H9 (cell line): ENCODE measurements around the gene C1orf52. TPM values are rescaled to one million over a fixed set of nuclear protein-coding genes. Genes with fewer than 3 reads are reported as not detected.

ENCODE experiments used
- DNase-seq: peaks from one replicate; pipeline ENCODE4 v3.0.0-alpha.2; 2017
- H2AFZ ChIP-seq: one replicate; pipeline ENCODE4 v1.6.1; 2013; ENCODE audit warnings: mild to moderate bottlenecking, low read length, control low read depth, moderate library complexity
- H2AK5ac ChIP-seq: 2 replicates; pipeline ENCODE4 v1.6.1; 2013; ENCODE audit warnings: low read length, control low read depth, mixed read lengths; ENCODE audit not compliant: insufficient read length
- H2BK120ac ChIP-seq: one replicate; pipeline ENCODE4 v1.6.1; 2013; ENCODE audit warnings: low read depth, mild to moderate bottlenecking, low read length, control low read depth, inconsistent platforms; ENCODE audit not compliant: poor library complexity, severe bottlenecking
- H2BK12ac ChIP-seq: 2 replicates; pipeline ENCODE4 v1.6.1; 2013; ENCODE audit warnings: low read length, control low read depth, mixed read lengths, low read depth; ENCODE audit not compliant: insufficient read length
- H2BK15ac ChIP-seq: 2 replicates; pipeline ENCODE4 v1.6.1; 2013; ENCODE audit warnings: low read depth, low read length, control low read depth
- H2BK20ac ChIP-seq: one replicate; pipeline ENCODE4 v1.6.1; 2013; ENCODE audit warnings: low read depth, mild to moderate bottlenecking, low read length, control low read depth, inconsistent platforms; ENCODE audit not compliant: poor library complexity, severe bottlenecking
- H2BK5ac ChIP-seq: 2 replicates; pipeline ENCODE4 v1.6.1; 2013; ENCODE audit warnings: low read length, control low read depth, mixed read lengths; ENCODE audit not compliant: insufficient read length
- H3K14ac ChIP-seq: 2 replicates; pipeline ENCODE4 v1.6.1; 2013; ENCODE audit warnings: low read length, control low read depth; ENCODE audit not compliant: insufficient read depth
- H3K18ac ChIP-seq: 2 replicates; pipeline ENCODE4 v1.6.1; 2013; ENCODE audit warnings: low read depth, mild to moderate bottlenecking, mixed read lengths, low read length, control low read depth; ENCODE audit not compliant: insufficient read length
- H3K23ac ChIP-seq: 2 replicates; pipeline ENCODE4 v1.6.1; 2013; ENCODE audit warnings: low read length, control low read depth, mixed read lengths, low read depth; ENCODE audit not compliant: insufficient read length
- H3K23me2 ChIP-seq: 2 replicates; pipeline ENCODE4 v1.6.1; 2013; ENCODE audit warnings: low read depth, mild to moderate bottlenecking, mixed read lengths, low read length, control low read depth; ENCODE audit not compliant: insufficient read length, poor library complexity, severe bottlenecking
- H3K27ac ChIP-seq: 2 replicates; pipeline ENCODE4 v1.5.1; 2013; ENCODE audit warnings: low read length, control low read depth, mixed read lengths, low read depth; ENCODE audit not compliant: insufficient read length
- H3K27me3 ChIP-seq: 2 replicates; pipeline ENCODE4 v1.6.1; 2013; ENCODE audit warnings: low read length, control low read depth, inconsistent platforms; ENCODE audit not compliant: insufficient read depth
- H3K4ac ChIP-seq: 2 replicates; pipeline ENCODE4 v1.6.1; 2013; ENCODE audit warnings: low read depth, mild to moderate bottlenecking, control low read depth, inconsistent platforms, low read length, moderate library complexity
- H3K4me1 ChIP-seq: 2 replicates; pipeline ENCODE4 v1.6.1; 2013; ENCODE audit warnings: low read length, control low read depth, inconsistent platforms; ENCODE audit not compliant: insufficient read depth
- H3K4me2 ChIP-seq: 2 replicates; pipeline ENCODE4 v1.6.1; 2013; ENCODE audit warnings: low read length, control low read depth, mixed read lengths; ENCODE audit not compliant: insufficient read length, insufficient read depth
- H3K56ac ChIP-seq: 2 replicates; pipeline ENCODE4 v1.6.1; 2013; ENCODE audit warnings: low read depth, mild to moderate bottlenecking, mixed read lengths, low read length, control low read depth; ENCODE audit not compliant: insufficient read length
- H3K79me1 ChIP-seq: 2 replicates; pipeline ENCODE4 v1.6.1; 2013; ENCODE audit warnings: low read depth, mild to moderate bottlenecking, moderate library complexity, low read length, control low read depth, inconsistent platforms; ENCODE audit not compliant: insufficient read depth, poor library complexity, severe bottlenecking
- H3K79me2 ChIP-seq: 2 replicates; pipeline ENCODE4 v1.6.1; 2013; ENCODE audit warnings: low read length, control low read depth, inconsistent platforms; ENCODE audit not compliant: insufficient read depth
- H3K9ac ChIP-seq: 2 replicates; pipeline ENCODE4 v1.6.1; 2013; ENCODE audit warnings: low read length, control low read depth, mixed read lengths; ENCODE audit not compliant: insufficient read length; ENCODE audit errors: extremely low read depth
- H3K9me3 ChIP-seq: one replicate; pipeline ENCODE4 v1.6.1; 2013; ENCODE audit warnings: low read depth, low read length, inconsistent platforms; ENCODE audit not compliant: control insufficient read depth
- H3T11ph ChIP-seq: one replicate; pipeline ENCODE4 v1.6.1; 2013; ENCODE audit warnings: mild to moderate bottlenecking, low read length, control low read depth, inconsistent platforms
- H4K20me1 ChIP-seq: one replicate; pipeline ENCODE4 v1.6.1; 2013; ENCODE audit not compliant: control insufficient read depth, insufficient read length, insufficient read depth
- H4K5ac ChIP-seq: 2 replicates; pipeline ENCODE4 v1.6.1; 2013; ENCODE audit warnings: low read depth, mild to moderate bottlenecking, mixed read lengths, low read length, control low read depth; ENCODE audit not compliant: insufficient read length
- H4K8ac ChIP-seq: replicated peaks from 2 replicates; pipeline ENCODE4 v1.6.1; 2013; ENCODE audit warnings: low read length, control low read depth, mixed read lengths, low read depth; ENCODE audit not compliant: insufficient read length
- H4K91ac ChIP-seq: 2 replicates; pipeline ENCODE4 v1.6.1; 2013; ENCODE audit warnings: low read depth, mild to moderate bottlenecking, moderate library complexity, mixed read lengths, low read length, control low read depth; ENCODE audit not compliant: insufficient read length
- H3K27ac Mint-ChIP-seq, 3 experiments: 2 replicates in 2 of 3; 3 replicates in 1 of 3; pipeline ENCODE4 v1.8.0; 2020 to 2021; ENCODE audit warnings: mixed read lengths in 3 of 3, mild to moderate bottlenecking in 1 of 3, moderate library complexity in 1 of 3
- H3K27me3 Mint-ChIP-seq: 2 replicates; pipeline ENCODE4 v1.8.0; 2021; ENCODE audit warnings: low read depth, mild to moderate bottlenecking, moderate library complexity, mixed read lengths
- H3K36me3 Mint-ChIP-seq, 3 experiments: 2 replicates in 2 of 3; 3 replicates in 1 of 3; pipeline ENCODE4 v1.8.0; 2020 to 2021; ENCODE audit warnings: low read depth in 3 of 3, mixed read lengths in 3 of 3; ENCODE audit not compliant: insufficient read depth in 1 of 3
- H3K4me1 Mint-ChIP-seq, 2 experiments: 2 replicates each; pipeline ENCODE4 v1.8.0; 2020; ENCODE audit warnings: mixed read lengths in 2 of 2
- H3K4me3 Mint-ChIP-seq, 2 experiments: 2 replicates in 1 of 2; 3 replicates in 1 of 2; pipeline ENCODE4 v1.8.0; 2020 to 2021; ENCODE audit warnings: mild to moderate bottlenecking in 2 of 2, mixed read lengths in 2 of 2, moderate library complexity in 1 of 2
- H3K9me3 Mint-ChIP-seq, 2 experiments: 2 replicates in 1 of 2; 3 replicates in 1 of 2; pipeline ENCODE4 v1.8.0; 2020; ENCODE audit warnings: mild to moderate bottlenecking in 2 of 2, mixed read lengths in 2 of 2, moderate library complexity in 1 of 2
- WGBS: extraction: QIAGEN DNeasy Blood & Tissue Kit; methylation state at CpG from one replicate; pipeline ENCODE4 v1.1.7; 2013; ENCODE audit warnings: missing lambda C conversion rate, low lambda C conversion rate, mixed read lengths; ENCODE audit not compliant: insufficient read length; ENCODE audit errors: extremely low coverage; 5-methylcytosine and 5-hydroxymethylcytosine counted together
- total RNA-seq: library from RNA; stranded (reverse); gene quantifications from 2 replicates; pipeline ENCODE4 v1.2.1, GENCODE V29; 2021
- TF ChIP-seq, protein P1 (sequence below): fragments of 200-600 bp; sonication (generic); conservative IDR thresholded peaks from 3 replicates; pipeline ENCODE4 v1.8.0; 2021; ENCODE audit warnings: antibody characterized with exemption, mild to moderate bottlenecking

Gene C1orf52
- total RNA-seq, 1 experiment from 2014 or later = 45.1 TPM

DNA sequence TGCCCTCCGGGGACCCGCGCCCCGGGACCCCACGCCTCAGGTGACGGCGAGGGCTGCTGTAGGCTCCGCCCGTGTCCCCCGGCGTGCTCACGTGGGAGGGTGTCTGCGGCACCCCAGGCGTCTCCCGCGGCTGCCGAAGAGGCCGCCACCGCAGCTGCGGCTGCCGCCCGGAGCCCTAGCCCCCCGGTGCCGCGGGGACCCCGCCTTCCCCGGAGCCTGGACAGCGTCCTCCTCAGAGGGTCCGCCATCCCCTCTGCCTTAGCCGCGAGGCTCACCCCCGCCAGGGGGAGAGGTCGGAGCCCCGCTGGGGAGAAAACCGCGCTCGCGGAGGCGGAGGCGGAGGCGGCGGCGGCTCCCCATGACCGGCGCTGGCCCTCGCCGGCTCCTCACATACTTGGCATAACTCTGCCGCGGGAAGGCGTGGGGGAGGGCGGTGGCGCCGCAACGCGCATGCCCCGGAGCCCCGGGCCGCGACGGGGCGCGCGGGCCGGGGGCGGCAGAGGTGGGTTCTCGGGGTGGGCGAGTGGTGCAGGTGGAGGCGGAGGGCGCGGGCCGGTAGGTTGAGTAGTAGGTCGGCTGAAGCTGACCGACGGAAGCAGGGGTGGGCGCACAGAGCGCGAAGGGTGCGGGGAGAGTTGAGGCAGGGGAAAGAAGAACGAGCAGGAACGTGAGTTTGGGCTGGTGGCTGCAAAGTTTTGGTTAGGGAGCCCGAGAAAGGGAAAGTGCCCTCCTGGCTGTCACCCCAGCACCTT, 57.9 kb downstream of the C1orf52 start:
- peak overlapping the region; percentile 39 for H4K5ac ChIP-seq
- H3K79me1 ChIP-seq = no peaks in the 10 kb centered on the region
- H4K91ac ChIP-seq = peak overlapping the region; percentile 38
- H4K20me1 ChIP-seq = no peaks in the 10 kb centered on the region
- Mint-ChIP-seq H3K36me3 (peaks cover 0 to 4% (median 2%) of the 10 kb centered on the region in 3 experiments; a peak in 3 of 7 replicates), H3K9me3 (no peaks in the 10 kb centered on the region), H3K4me1 (peaks cover 42 to 45% of the 10 kb centered on the region in 2 experiments), H3K4me3 (peak overlapping the region; percentile 88 to 93), H3K27me3 (no peaks in the 10 kb centered on the region), H3K27ac (peak overlapping the region; percentile 96 to 99 (median 98))
- no peak overlapping the region for H3K23ac ChIP-seq
- no peaks in the 10 kb centered on the region for H3K27me3 ChIP-seq
- peak overlapping the region; percentile 94 for H3K18ac ChIP-seq
- no peak overlapping the region for H2BK12ac ChIP-seq
- H3K56ac ChIP-seq = no peak overlapping the region
- H3K4ac ChIP-seq = no peak overlapping the region
- peak overlapping the region; percentile 97 for H3K4me2 ChIP-seq
- peak overlapping the region; percentile 59 for H3K27ac ChIP-seq
- no peak overlapping the region for H2BK20ac ChIP-seq
- no peak overlapping the region for H2AFZ ChIP-seq
- peak overlapping the region; percentile 92 for H3K14ac ChIP-seq
- TF ChIP-seq, protein P1, sequence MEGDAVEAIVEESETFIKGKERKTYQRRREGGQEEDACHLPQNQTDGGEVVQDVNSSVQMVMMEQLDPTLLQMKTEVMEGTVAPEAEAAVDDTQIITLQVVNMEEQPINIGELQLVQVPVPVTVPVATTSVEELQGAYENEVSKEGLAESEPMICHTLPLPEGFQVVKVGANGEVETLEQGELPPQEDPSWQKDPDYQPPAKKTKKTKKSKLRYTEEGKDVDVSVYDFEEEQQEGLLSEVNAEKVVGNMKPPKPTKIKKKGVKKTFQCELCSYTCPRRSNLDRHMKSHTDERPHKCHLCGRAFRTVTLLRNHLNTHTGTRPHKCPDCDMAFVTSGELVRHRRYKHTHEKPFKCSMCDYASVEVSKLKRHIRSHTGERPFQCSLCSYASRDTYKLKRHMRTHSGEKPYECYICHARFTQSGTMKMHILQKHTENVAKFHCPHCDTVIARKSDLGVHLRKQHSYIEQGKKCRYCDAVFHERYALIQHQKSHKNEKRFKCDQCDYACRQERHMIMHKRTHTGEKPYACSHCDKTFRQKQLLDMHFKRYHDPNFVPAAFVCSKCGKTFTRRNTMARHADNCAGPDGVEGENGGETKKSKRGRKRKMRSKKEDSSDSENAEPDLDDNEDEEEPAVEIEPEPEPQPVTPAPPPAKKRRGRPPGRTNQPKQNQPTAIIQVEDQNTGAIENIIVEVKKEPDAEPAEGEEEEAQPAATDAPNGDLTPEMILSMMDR = 0 out of 3 replicates have a peak, but pooled peaks have one; percentile 18
- no peak overlapping the region for H2BK120ac ChIP-seq
- peaks cover 3% of the 10 kb centered on the region; the same call in 1 of the 2 replicates for H3K79me2 ChIP-seq
- H3K9ac ChIP-seq = peak overlapping the region; percentile 82
- no peak overlapping the region for H2AK5ac ChIP-seq
- peaks cover 5% of the 10 kb centered on the region for H3K23me2 ChIP-seq
- no peak overlapping the region for H2BK15ac ChIP-seq
- H3T11ph ChIP-seq = no peak overlapping the region
- no CpG with 5 or more reads among the region's 81 CpGs for WGBS
- no peaks in the 10 kb centered on the region for H3K9me3 ChIP-seq
- H3K4me1 ChIP-seq = no peaks in the 10 kb centered on the region
- H4K8ac ChIP-seq = no peak overlapping the region
- peak; percentile 85 for DNase-seq
- no peak overlapping the region for H2BK5ac ChIP-seq
